ENCODE measurements around the gene PHC3.

PHC3 gene

GRCh38 chr3:170076715-170077238 is 104.8 kb downstream of the PHC3 start:
- DNase-seq: no peak

GRCh38 chr3:170075441-170076091 is 106.0 kb downstream of the PHC3 start:
- DNase-seq: no peak

GRCh38 chr3:170064108-170064507 is 117.4 kb downstream of the PHC3 start:
- no peak for DNase-seq

- no peak for DNase-seq
These were observed 117.8 kb downstream of the PHC3 start for GRCh38 chr3:170063691-170064090.

- DNase-seq: no peak
These were observed 118.8 kb downstream of the PHC3 start for GRCh38 chr3:170062769-170063168.

- DNase-seq: no peak
These were observed 119.5 kb downstream of the PHC3 start for GRCh38 chr3:170062068-170062467.

- DNase-seq: no peak
These were observed 122.1 kb downstream of the PHC3 start for GRCh38 chr3:170059447-170059846.

GRCh38 chr3:170058127-170058526 is 123.4 kb downstream of the PHC3 start:
- no peak for DNase-seq

GRCh38 chr3:170057550-170057949 is 124.0 kb downstream of the PHC3 start:
- DNase-seq: no peak

- no peak for DNase-seq
These were observed 124.7 kb downstream of the PHC3 start for GRCh38 chr3:170056710-170057454.

- no peak for DNase-seq
These were observed 126.3 kb downstream of the PHC3 start for GRCh38 chr3:170055209-170055608.

- DNase-seq: no peak
These were observed 127.3 kb downstream of the PHC3 start for GRCh38 chr3:170054204-170054603.

- no peak for DNase-seq
These were observed 129.1 kb downstream of the PHC3 start for GRCh38 chr3:170052398-170052797.

GRCh38 chr3:170050753-170051152 is 130.8 kb downstream of the PHC3 start:
- no peak for DNase-seq

- DNase-seq: no peak
These were observed 132.2 kb downstream of the PHC3 start for GRCh38 chr3:170049146-170050000.

GRCh38 chr3:170047133-170047404 is 134.5 kb downstream of the PHC3 start:
- DNase-seq: no peak

GRCh38 chr3:170046269-170047132 is 135.0 kb downstream of the PHC3 start:
- no peak for DNase-seq

GRCh38 chr3:170044795-170045244 is 136.7 kb downstream of the PHC3 start:
- DNase-seq: no peak

- no peak for DNase-seq
These were observed 137.3 kb downstream of the PHC3 start for GRCh38 chr3:170044271-170044670.

GRCh38 chr3:170043506-170043905 is 138.0 kb downstream of the PHC3 start:
- DNase-seq: no peak

GRCh38 chr3:170040418-170040817 is 141.1 kb downstream of the PHC3 start:
- no peak for DNase-seq

- DNase-seq: peak; percentile 60
These were observed 143.0 kb downstream of the PHC3 start for GRCh38 chr3:170038434-170039110.

Data from activated CD8-positive, alpha-beta memory T cell treated with anti-CD3 and anti-CD28 coated beads, Interleukin-2, amount 50 U/mL, for 48 hours (primary cell).